Posterior cingulate gyrus (tissue), 11 donors: ENCODE results near the gene CLEC19A.
A peak's percentile ranks its signal among the peaks of the same experiment; 100 is the strongest.

ENCODE experiments used
- DNase-seq, 10 donors: peaks; one replicate each; pipeline versions ENCODE4 v3.0.0 to v3.0.0-alpha.2; 2020 to 2021; ENCODE audit warnings: mixed read lengths in 3 of 10
- intact Hi-C: fragments of 100-400 bp; cut with DNase I; formaldehyde crosslinking; loops from one replicate; pipeline ENCODE4 v1.15.1; 2023

The CLEC19A gene

DNA sequence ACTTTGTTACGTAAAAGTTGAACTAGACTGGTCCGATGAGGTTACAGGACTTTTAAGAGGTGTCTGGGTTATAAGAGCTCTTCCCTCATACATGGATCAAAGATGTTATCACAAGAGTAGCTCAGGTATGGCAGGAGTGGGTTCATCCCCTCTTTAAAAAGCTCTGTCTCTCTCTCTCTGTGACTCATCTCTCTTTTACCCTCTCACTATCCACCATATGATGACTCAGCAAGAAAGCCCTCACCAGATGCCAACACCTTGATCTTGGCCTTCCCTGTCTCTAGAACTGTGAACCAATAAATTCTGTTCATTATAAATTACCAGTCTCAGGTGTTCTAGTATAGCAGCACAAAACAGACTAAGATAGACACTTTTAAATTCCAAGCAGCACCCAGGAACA lies 1.9 kb upstream of the CLEC19A start:
- intact Hi-C loops: no loop called here
- DNase-seq: no peak

- intact Hi-C loops: no loop called here
- peak; percentile 31 to 96 (median 74) for DNase-seq
Measured at GRCh38 chr16:19284207-19284606, 1.3 kb upstream of the CLEC19A start.

GRCh38 chr16:19286827-19287226 lies 1.3 kb downstream of the CLEC19A start:
- intact Hi-C loops: no loop called here
- DNase-seq: no peak

DNA sequence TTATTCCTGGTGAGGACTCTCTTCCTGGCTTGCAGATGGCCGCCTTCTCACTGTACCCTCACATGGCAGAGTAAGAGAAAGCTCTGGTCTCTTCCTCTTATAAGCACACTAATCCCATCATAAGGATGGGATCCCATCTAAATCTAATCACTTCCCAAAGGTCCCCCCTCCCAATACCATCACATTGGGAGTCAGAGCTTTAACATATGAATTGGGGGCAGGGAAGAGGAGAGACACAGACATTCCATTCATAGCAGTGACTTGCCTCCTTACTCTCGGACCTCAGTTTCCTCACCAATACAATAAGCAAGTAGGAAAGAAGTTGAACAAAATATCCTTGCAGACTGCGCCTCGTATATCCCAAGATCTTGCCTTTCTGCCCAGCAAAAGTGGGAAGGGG lies 1.7 kb downstream of the CLEC19A start:
- intact Hi-C loops: no loop called here
- no peak for DNase-seq

- intact Hi-C loops: no loop called here
- DNase-seq: no peak
Measured at GRCh38 chr16:19288872-19289799, 3.6 kb downstream of the CLEC19A start.

DNA sequence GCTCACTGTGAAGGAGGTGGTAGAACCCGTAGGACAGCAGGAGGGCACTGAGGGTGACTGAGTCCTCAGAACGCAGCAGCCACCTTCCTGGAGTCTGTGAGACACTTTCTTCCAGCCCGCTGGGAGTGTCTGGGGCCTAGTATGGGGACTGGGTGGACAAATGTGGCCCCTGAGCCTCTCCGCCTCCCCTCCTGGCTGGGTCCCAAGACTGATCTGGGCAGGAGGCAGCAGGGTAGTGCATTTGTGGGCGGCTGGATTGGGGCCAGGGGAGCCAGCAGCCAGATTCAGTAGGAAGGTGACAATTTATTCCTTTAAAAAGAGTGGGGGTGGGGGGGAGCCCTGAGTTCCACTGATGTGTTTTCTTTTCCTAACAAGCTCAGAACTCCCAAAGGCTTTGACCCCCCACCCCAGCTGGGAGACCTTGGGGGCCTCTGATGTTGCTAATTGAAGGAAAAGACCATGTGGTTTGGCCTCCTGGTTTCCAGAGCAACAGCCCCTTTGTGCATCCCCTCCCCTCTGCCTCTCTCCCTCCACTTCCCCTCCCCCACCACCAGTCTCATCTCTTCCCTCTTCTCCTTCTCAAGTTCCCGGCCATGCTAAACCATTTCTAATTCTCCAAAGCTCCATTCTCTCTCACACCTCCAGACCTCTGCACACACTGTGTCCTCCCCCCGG lies 4.4 kb downstream of the CLEC19A start:
- intact Hi-C loops: no loop called here
- DNase-seq: peak in 6 of 10 donors; percentile 11 to 89 (median 49)

DNA sequence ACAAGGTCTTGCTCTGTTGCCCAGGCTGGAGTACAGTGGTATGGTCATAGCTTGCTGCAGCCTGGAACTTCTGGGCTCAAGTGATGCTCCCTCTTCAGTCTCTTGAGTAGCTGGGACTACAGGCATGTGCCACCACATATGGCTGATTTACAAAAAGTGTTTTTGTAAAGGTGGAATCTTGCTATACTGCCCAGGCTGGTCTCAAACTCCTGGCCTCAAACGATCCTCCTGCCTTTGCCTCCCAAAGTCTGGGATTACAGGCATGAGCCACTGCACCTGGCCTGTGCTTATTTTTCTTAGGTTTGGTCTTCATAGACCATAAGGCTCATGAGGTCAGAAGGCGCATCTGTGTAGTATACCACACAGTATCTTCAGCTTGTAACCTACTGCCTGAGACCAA lies 5.3 kb downstream of the CLEC19A start:
- DNase-seq: no peak
- intact Hi-C loops: no loop called here

- intact Hi-C loops: no loop called here
- DNase-seq: peak; percentile 19 to 92 (median 52)
Measured at GRCh38 chr16:19291475-19291874, 5.9 kb downstream of the CLEC19A start.

DNA sequence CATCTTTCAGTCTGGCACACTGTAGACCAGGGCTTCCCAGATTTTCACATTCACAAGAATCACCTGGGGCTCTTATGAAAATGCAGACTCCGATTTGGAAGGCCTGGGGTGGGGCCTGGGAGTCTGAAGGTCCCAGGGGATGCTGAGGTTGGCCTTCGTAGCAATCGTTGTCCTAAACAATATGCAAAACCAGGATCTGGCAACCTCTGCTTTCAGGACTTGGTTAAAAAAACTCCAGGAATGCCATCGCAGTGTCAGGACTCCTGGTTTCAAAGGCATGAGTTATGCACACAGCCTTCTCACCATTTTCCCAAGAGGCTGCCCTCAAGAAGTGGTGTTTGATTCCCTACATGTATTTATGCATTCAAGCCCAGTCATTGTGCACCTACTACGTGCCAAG lies 6.7 kb downstream of the CLEC19A start:
- no peak for DNase-seq
- intact Hi-C loops: no loop called here

DNA sequence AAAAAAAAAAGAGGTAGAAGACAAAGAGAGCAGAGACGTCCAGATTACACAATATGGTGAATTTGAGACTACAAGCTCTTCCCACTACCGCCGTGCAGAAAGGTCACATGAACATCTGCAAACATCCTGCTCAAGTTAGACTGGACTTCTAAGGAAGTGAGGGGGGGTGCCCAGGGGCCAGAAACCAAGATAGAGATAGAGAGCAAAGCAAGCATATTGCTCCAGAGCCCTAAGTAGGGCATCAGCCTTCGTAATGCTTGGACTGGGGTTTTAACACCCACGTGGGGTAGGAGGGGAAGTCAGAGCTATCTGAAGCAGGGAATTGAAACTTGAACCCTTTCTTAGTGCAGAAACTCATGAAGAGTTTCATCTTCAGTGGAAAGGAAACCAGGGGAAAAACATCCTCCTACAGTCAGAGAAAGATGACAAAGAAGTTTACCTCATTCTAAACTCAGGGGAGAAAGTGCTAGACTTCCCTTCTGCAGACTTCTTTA lies 8.7 kb downstream of the CLEC19A start:
- DNase-seq: peak in 6 of 10 donors; percentile 14 to 83 (median 31)
- intact Hi-C loops: no loop called here

DNA sequence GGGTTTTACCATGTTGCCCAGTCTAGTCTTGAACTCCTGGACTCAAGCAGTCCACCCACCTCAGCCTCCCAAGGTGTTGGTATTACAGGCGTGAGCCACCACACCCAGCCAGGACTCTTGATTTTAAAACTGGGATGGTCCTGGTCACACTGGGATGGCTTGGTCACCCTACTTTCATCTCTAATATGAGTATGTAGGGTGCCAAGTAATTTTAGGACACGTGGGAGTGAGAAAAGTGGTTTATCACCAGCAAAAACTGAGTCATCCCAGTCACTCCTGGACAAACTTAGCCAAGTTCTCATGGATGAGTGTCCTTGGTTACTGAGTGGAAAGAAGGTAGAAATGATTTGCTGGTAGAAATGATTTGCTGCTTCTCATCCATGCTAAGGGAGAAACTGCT lies 9.9 kb downstream of the CLEC19A start:
- no peak for DNase-seq
- intact Hi-C loops: no loop called here

- DNase-seq: no peak
- intact Hi-C loops: no loop called here
Measured at GRCh38 chr16:19297454-19297853, 11.9 kb downstream of the CLEC19A start.

DNA sequence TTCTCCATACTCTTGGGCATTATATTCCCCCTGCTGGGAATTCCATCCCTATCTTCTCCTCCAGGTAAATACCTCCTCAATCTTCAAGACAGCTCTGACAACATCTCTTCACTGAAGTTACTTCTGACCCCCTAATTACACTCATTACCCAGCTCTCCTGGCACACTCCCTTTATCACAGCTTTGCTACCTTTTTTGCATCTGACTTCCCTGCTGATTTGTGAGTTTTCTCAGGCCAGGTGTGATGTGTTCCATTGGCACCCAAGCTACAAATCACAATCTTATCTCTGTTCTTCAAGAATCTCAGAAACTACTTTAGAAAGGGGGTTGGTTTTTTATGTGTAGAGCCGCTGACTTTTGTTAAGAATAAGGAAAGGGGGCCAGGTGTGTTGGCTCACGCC lies 14.0 kb downstream of the CLEC19A start:
- intact Hi-C loops: no loop called here

DNA sequence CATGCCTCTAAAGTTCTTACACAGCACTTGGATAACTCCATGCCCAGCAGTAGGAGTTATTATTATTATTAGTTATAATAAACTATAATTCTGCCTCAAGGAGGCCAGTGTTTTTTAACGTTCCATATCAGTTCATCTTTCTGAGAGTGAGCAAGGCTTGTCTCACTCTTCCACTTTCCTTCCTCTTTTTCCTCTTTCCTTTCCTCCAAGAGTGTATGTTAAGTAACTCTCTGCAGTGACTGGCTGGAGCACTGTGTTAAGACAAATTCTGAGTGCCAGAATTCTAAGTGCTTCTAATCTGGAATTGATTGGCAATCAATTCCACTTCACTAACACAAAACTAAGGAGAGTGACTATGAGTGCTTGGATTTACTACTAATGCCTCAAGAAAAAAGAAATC lies 16.4 kb downstream of the CLEC19A start:
- no peak for DNase-seq
- intact Hi-C loops: no loop called here

More for the DNA sequence above, 14.0 kb downstream of the CLEC19A start:
- DNase-seq: no peak

DNA sequence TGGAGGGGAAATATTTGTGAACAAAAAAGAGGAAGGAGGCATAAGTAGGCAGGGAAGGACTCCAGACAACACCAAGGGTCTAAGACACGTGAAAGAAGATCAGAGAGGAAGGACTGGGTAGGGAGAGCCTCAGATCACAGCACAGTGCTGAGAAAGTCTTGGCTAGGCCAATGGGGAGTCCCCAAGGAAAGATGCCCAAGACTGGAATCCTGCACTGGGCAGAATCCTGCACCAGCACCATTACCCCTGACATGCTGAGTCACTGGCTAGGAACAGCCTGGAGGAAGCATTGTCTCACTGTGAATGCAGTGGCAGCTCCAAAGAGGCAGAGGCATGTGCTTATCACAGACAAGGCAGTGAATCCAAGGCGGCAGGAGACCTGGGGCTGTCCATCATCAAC lies 19.2 kb downstream of the CLEC19A start:
- intact Hi-C loops: no loop called here
- no peak for DNase-seq

- intact Hi-C loops: no loop called here
- DNase-seq: no peak
Measured at GRCh38 chr16:19305443-19305842, 19.9 kb downstream of the CLEC19A start.

DNA sequence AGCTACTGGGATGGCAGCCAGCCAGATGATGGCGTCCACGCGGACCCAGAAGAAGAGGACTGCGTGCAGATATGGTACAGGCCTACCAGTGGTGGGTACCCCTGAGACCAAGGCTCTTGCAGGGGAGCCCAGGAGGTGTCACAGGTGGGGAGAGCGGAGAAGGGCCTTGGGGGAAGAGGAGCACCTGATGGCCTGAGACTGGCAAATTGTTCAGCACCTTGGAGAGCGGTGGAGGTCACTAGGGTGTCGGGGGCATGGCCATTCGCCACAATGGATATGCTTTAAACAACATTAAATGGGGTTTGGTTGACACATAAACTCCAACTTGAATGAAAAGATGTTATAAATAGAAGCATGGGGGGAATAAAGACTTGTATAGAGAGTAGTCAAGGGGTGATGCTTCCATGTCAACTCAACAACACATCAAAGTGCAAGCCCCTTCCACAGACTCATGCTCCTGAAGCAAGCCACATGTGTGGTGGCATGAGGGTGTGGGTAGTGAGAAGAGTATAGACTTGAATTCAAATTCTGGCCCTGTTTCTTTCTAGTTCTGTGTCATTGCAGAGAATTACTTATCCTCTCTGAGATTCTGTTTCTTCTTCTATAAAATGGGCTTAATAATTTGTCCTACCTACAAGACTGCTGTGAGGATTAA lies 22.2 kb downstream of the CLEC19A start:
- no peak for DNase-seq

GRCh38 chr16:19308392-19308791 lies 22.9 kb downstream of the CLEC19A start:
- intact Hi-C loops: no loop called here

More for the DNA sequence above, 22.2 kb downstream of the CLEC19A start:
- intact Hi-C loops: no loop called here

DNA sequence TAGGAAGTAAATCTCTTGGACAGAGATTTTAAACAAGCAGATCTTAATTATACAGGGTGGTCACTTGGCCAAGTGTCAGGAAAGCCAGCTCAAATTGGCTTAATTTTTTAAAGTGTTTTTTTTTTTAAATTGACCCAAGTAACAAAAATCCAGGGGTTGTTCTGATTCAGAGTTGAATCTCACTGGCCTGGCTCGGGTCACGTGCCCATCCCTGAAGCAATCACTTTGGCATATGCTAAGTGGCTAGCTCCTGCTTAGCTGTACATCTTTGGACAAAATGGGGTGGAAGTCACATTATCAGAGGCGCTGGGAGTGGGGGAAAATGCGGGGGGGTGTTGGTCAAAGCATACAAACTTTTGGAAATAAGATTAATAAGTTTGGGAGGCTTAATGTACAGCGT lies 23.6 kb downstream of the CLEC19A start:
- DNase-seq: no peak
- intact Hi-C loops: no loop called here

More at GRCh38 chr16:19308392-19308791, 22.9 kb downstream of the CLEC19A start:
- no peak for DNase-seq

GRCh38 chr16:19314718-19315425 lies 29.3 kb downstream of the CLEC19A start:
- DNase-seq: no peak
- intact Hi-C loops: no loop called here
